NCI-H2171 (cell line): ENCODE data around the gene CCL13.
"Not testable (repeated sequence)": the region's sequence is repeated elsewhere in the genome, so short reads cannot be mapped to it uniquely, and the experiment has no call there.

Experiments used
- DNase-seq: peaks from one replicate; lab custom pipeline; 2025; lab: John Stamatoyannopoulos, UW

CCL13 gene

DNA sequence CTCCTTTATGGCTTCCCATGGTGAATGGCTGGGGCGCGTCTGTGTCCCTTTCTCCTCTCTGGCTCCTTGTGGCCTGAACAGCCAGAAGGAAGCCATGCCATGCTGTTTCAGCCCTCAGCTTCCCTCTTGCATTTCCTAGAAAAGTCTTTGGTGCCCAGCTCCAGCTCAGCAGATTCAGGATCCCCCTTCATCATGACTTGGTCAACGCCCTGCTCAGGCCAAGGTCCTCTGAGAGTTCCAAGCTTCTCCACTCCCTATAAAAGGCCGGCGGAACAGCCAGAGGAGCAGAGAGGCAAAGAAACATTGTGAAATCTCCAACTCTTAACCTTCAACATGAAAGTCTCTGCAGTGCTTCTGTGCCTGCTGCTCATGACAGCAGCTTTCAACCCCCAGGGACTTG lies at the start of gene CCL13:
CCL13 (plus strand) TSS at position 287 of the 400 bp plus-strand sequence; CDS start at position 334, 47 bp downstream.
- DNase-seq: no peak

- DNase-seq: no peak
These were observed 49.2 kb upstream of the CCL13 start for GRCh38 chr17:34307110-34307509.

GRCh38 chr17:34308371-34308770 lies 47.9 kb upstream of the CCL13 start:
- no peak for DNase-seq

- no peak for DNase-seq
These were observed 45.0 kb upstream of the CCL13 start for GRCh38 chr17:34311291-34311690.

DNA sequence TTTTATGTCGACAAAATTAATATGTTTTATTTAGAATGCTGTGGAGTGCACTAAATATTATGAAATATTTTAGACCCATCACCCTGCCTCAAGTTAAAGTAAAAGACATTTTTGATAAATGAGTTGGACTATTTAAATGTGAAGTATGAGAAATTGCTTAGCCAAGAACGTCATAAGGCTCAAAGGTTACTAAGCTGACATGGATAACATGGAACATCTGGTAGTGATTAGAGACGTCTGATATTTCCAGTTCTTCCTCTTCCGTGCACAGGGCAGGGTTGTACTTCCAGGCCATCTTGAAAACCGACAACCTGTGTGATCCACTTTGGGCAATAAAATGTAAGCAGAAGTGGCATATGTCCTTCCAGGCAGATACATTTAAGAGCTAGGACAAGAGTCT lies 44.2 kb upstream of the CCL13 start:
- no peak for DNase-seq

DNA sequence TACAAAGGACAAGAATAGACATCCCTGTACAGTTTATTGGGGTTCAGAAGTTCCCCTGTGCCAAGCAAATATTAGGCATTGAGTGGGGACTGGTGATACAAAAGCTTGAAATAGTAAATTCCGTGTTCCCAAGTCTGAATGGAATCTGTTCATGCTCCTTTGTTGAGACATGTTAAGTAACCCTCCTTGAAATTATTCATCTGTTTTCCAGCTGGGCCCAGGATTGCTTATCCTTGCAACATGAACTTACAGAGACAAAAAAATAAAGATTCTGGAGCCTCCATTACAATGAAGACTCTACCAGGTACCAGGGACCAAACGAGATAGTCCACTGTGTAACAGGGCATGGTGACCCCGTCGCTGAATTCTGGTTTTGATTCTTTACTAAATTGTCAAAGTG lies 43.1 kb upstream of the CCL13 start:
- no peak for DNase-seq

DNA sequence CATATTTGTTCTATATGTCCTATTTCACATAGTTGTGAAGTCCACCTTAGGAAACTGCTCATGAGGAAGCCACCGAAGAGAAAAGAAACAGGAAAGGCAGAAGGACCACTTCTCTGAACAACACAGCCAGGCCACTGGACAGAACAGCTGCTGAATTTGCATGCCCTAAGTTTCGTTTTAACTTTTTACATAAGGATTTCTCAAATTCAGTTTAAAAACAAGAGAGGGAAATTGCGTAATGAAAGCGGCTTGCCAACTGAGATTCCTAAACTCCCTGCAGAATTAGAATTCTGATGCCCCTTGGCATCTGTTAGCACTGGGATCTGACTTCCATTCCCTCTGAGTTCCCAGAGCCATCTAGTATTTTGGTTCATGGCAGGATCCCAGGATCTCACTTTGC lies 42.0 kb upstream of the CCL13 start:
- no peak for DNase-seq

DNA sequence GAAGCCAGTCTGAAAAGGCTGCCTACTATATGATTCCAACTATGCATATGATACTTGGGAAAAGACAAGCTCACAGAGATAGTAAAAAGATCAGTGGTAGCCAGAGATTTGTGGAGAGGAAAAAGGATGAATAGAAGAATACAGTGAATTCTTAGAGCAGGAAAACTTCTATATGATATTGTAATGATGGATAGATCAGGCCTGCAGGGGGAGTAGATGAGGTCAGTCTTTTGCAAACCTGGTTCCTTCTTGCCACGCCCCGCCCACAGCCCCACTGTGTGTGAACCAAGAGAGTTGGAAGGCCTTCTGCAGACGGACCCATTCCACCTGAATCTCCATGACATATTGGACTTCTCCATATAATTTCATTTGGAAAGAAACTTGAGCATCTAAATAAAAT lies 37.8 kb upstream of the CCL13 start:
- DNase-seq: no peak

GRCh38 chr17:34319039-34319483 lies 37.2 kb upstream of the CCL13 start, which contains the start of gene CCL8:
Gene CCL8 (plus strand): TSS chr17:34319435. CDS start chr17:34319502, 67 bp downstream.
- DNase-seq: no peak

GRCh38 chr17:34321964-34322363 lies 34.3 kb upstream of the CCL13 start:
- no peak for DNase-seq

- not testable (repeated sequence) for DNase-seq
These were observed 28.7 kb upstream of the CCL13 start for GRCh38 chr17:34327580-34327979.

DNA sequence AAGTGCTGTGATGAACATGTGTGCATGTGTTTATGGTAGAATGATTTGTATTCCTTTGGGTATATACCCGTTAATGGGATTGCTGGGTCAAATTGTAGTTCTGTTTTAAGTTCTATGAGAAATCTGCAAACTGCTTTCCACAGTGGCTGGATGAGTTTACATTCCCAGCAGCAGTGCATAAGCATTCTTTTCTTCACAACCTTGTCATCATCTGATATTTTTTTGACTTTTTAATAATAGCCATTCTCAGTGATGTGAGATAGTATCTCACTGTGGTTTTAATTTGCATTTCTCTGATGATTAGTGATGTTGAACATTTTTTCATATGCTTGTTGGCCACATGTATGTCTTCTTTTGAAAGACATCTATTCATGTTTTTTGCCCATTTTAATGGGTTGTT lies 18.6 kb upstream of the CCL13 start:
- no peak for DNase-seq

DNA sequence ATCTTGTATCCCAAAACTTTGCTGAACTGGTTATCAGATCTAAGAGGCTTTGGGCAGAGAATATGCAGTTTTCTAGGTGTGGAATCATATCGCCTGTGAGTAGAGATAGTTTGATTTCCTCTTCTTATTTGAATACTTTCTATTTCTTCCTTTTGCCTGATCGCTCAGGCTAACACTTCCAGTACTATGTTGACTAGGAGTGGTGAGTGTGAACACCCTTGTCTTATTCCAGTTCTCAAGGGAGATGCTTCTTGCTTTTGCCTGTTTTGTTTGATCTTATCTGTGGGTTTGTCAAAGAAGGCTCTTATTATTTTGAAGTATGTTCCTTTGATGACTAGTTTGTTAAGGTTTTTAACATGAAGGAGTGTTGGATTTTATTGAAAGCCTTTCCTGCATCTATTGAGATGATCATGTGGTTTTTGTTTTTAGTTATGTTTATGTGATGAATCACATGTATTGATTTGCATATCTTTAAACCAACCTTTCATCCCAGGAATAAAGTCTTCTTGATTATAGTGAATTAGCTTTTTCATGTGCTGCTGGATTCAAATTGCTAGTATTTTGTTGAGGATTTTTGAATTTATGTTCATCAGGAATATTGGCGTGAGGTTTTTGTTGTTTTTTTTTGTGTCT lies 17.0 kb upstream of the CCL13 start:
- no peak for DNase-seq

DNA sequence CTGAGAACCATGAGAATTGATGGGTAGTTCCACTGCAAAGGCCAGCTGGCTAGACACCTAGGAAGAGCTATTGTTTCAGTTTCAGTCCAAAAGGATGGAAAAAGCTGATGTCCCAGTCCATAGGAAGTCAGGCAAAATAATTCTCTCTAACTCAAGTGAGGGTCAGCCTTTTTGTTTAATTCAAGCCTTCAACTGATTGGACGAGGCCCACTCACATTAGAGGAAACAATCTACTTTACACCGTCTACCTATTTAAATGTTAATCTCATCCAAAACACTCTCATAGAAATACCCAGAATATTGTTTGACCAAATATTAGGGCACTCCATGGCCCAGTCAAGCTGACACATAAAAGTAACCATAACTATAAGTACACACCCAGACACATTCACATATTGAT lies 14.4 kb upstream of the CCL13 start:
- no peak for DNase-seq

GRCh38 chr17:34347063-34347462 lies 9.2 kb upstream of the CCL13 start:
- no peak for DNase-seq

DNA sequence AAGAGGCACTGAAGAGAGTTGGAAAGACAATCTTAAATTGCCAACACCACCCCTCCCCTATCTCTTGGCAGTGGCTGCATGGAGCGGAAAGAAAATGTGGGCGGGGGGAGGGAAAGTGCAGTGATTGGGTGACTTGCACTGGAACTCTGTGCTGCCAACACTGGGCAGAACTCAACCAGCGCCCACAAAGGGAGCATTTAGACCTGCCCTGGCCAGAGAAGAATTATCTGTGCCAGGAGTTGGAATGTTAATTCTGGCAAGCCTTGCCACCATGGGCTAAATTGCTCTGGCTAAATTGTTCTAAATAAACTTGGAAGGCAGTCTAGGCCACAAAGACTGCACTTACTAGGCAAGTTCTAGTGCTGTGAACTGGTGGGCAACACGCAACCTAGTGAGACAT lies 6.5 kb upstream of the CCL13 start:
- DNase-seq: no peak

DNA sequence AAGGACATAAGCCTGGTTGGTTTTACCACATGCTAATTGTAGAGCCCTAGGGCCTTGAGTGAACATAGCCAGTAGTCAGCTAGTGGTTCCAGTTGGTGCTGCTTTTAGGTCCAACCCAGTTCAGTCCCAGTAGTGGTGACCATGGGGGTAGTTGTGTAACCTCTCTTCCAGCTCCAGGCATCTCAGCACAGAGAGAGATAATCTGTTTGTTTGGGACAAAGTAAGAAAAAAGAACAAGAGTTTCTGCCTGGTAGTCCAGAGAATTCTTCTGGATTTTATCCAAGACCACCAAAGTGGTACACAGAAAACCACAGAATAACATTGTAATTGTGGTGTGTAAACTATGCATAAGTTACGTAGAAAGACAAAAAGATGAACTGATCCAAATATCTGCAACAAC lies 5.2 kb upstream of the CCL13 start:
- no peak for DNase-seq

GRCh38 chr17:34352191-34352590 lies 4.1 kb upstream of the CCL13 start:
- no peak for DNase-seq

DNA sequence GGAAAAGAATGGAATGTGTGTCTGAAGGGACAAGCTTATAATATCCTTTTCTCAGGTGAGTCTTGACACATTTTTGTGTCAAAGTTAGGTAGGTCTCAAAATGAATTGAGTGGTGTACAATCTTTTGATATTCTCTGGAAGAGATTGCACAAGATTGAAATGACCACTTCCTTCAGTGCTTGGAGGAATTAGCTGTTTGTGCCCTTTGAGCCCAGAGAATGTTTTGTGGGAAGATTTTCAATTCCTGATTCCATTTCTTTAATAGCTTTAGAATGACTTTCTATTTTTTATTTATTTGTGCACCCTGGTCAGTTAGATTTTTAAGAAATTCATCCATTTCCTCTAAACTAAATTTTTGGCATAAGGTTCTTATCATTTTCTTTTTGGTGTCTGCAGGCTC lies 1.6 kb upstream of the CCL13 start:
- no peak for DNase-seq

- DNase-seq: no peak
These were observed 1.1 kb downstream of the CCL13 start for GRCh38 chr17:34357398-34357797.

DNA sequence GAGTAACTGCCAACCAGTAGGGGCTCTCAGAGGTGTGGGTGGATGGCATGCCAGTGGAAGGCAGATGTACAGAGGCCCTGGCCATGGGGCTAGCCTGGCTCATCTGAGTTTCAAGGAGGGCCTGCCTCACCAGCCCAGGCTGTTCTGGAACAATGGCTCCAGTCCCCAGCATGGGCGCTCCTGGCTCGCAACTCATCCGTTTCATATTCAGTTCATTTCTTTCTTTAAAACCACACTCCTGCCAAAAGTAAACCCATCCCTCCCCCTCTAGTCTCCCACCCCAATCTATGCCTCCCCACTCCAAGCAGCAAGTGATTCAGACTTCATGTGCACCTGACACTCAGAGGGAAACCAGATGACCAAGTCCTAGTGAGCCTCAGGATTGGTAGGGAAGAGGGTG lies 2.4 kb downstream of the CCL13 start:
- DNase-seq: no peak

- no peak for DNase-seq
These were observed 4.5 kb downstream of the CCL13 start for GRCh38 chr17:34360601-34361270.

DNA sequence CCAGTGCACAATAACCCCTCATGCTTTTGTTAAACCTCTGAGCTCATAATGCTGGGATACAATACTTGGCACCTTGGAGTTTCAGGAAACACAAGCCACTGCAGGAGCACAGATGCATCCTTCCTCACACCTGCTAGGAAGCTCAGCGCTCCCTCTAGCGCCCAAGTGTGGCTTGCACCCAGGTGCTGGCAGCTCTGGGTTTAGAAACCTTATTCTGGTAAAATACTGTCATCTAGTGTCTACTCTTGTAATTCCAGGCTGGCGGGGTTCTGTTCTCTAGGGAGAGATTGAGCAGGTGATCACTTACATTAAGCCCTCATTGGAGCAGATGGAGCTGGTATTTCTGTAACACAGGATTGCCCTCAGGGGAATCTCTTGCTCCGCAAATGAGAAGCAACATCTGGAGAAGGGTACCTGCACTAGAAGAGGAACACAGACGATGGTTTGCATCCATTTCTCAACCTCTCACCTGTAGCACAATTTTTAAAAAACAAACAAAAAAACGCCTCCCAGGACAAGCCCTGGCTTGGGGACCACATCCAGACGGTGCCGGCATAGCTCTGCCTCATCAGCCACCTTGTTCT lies 5.3 kb downstream of the CCL13 start:
- DNase-seq: peak; percentile 99
